ENCODE results near the gene MCF2L2. TPM values are rescaled to one million over a fixed set of nuclear protein-coding genes. Genes with fewer than 3 reads are reported as not detected.
A peak's percentile ranks its signal among the peaks of the same experiment; 100 is the strongest.

Gene MCF2L2
- total and polyA plus RNA-seq, 2 of the 13 experiments (the other 11 are each of a cell fraction or from before 2014, with no cell fraction given): not detected

GRCh38 chr3:183309276-183309675, 119.1 kb downstream of the MCF2L2 start:
- Histone ChIP-seq H2AFZ (ENCODE audit: low read length) (no peak overlapping the region), H4K20me1 (ENCODE audit: insufficient read depth, low read length) (no peaks in the 10 kb centered on the region), H3K9me3 (ENCODE audit: low read length) (no peaks in the 10 kb centered on the region), H3K27ac (ENCODE audit: extremely low read length, insufficient read depth, low read length) (no peak overlapping the region), H3K4me3 (replicated peaks in 1 of 3; ENCODE audit: insufficient read depth in 1 of 3, low read depth in 2 of 3, low read length in 3 of 3) (no peak overlapping the region), H3K79me2 (ENCODE audit: insufficient read depth, low read length) (no peaks in the 10 kb centered on the region), H3K36me3 (replicated peaks in 1 of 2; ENCODE audit: control insufficient read depth in 1 of 2, insufficient read depth in 2 of 2, low read length in 2 of 2) (no peaks in the 10 kb centered on the region), H3K4me1 (ENCODE audit: insufficient read depth, low read length) (peaks cover 11% of the 10 kb centered on the region), H3K4me2 (ENCODE audit: low read depth, low read length) (peak overlapping the region; percentile 15; the same call in 1 of the 2 replicates), H3K27me3 (ENCODE audit: control insufficient read depth in 1 of 2, insufficient read depth in 2 of 2, low read length in 2 of 2) (peaks cover 3 to 7% of the 10 kb centered on the region in 2 experiments; a peak in 2 of 5 replicates), H3K9ac (ENCODE audit: insufficient read depth, low read depth, low read length) (no peak overlapping the region)
- ATAC-seq (peak; percentile 97), DNase-seq (ENCODE audit: low spot score) (peak; percentile 19), FAIRE-seq (no peak)
- intact Hi-C loops (cut with micrococcal nuclease; ENCODE audit: unreplicated experiment): no loop called here
- WGBS (ENCODE audit: low lambda C conversion rate): 0% methylated on average over 5 of the region's 5 CpGs
- ChIA-PET POLR2A (no interaction called here), CTCF (ENCODE audit: low intra/inter-chr PET ratio, low total read pairs) (no interaction called here)
- BruUV-seq (replicated peaks): no TSS peak
- in situ Hi-C loops (cut with HindIII; ENCODE audit: extremely low pct_ligation_motif_present, low pct_unique_long_range_greater_than_20kb): no loop called here
- no peak for TF ChIP-seq BCLAF1 (IDR thresholded peaks at IDR 0.05)
- no peak for TF ChIP-seq TP53 (CRISPR knock-in tag; conservative IDR thresholded peaks at IDR 0.05)
- no peak for TF ChIP-seq EZH2 (conservative IDR thresholded peaks at IDR 0.05; ENCODE audit: low read depth, low read length)
- no peak for TF ChIP-seq MEF2D (CRISPR knock-in tag; IDR thresholded peaks at IDR 0.05)
- TF ChIP-seq KDM6A (CRISPR knock-in tag; IDR thresholded peaks at IDR 0.05; ENCODE audit: low read depth): no peak
- no peak for TF ChIP-seq FOXK2 (IDR thresholded peaks at IDR 0.05)
- TF ChIP-seq RXRB (CRISPR knock-in tag; IDR thresholded peaks at IDR 0.05; ENCODE audit: borderline replicate concordance): 0 out of 2 replicates have a peak, but pooled peaks have one; percentile 27
- TF ChIP-seq HNF1A (IDR thresholded peaks at IDR 0.05; ENCODE audit: low read depth): no peak
- no peak for TF ChIP-seq HNF1A (CRISPR knock-in tag; IDR thresholded peaks at IDR 0.05; ENCODE audit: borderline replicate concordance)
- peak; percentile 81 for TF ChIP-seq BHLHE40 (IDR thresholded peaks at IDR 0.05; ENCODE audit: low read length)
- TF ChIP-seq ZNF414 (CRISPR knock-in tag; IDR thresholded peaks at IDR 0.05): no peak
- TF ChIP-seq ZBED4 (CRISPR knock-in tag; IDR thresholded peaks at IDR 0.05; ENCODE audit: borderline replicate concordance): no peak
- 0 out of 2 replicates have a peak, but pooled peaks have one; percentile 24 for TF ChIP-seq MAX (IDR thresholded peaks at IDR 0.05)
- TF ChIP-seq MEIS2 (CRISPR knock-in tag; IDR thresholded peaks at IDR 0.05): no peak

All from HepG2 (cell line).